CD14-positive monocyte (primary cell): ENCODE results near the gene CPA1. TPM values are rescaled to one million over a fixed set of nuclear protein-coding genes. Genes with fewer than 3 reads are reported as not detected.
A peak's percentile ranks its signal among the peaks of the same experiment; 100 is the strongest.
"Not testable (repeated sequence)": the region's sequence is repeated elsewhere in the genome, so short reads cannot be mapped to it uniquely, and the experiment has no call there.

ENCODE experiments used
- DNase-seq, 3 donors: peaks; one replicate each; pipeline ENCODE4 v3.0.0-alpha.2; 2011 to 2022
- H2AFZ ChIP-seq: 2 replicates; pipeline ENCODE4 v1.6.0; 2012; ENCODE audit warnings: mild to moderate bottlenecking, low read depth, low read length, inconsistent platforms; ENCODE audit not compliant: insufficient read depth, poor library complexity, severe bottlenecking
- H3K27ac ChIP-seq, 2 donors: 1 replicate in 1 of 2; 2 replicates in 1 of 2; pipeline ENCODE4 v1.5.1; 2012 to 2013; ENCODE audit warnings: low read length in 2 of 2, control low read depth in 1 of 2, inconsistent platforms in 1 of 2, low read depth in 1 of 2, mild to moderate bottlenecking in 1 of 2
- H3K27me3 ChIP-seq, 2 donors: one replicate each; pipeline versions ENCODE4 v1.6.0 to v1.6.1; 2011 to 2013; ENCODE audit warnings: low read length in 2 of 2; ENCODE audit not compliant: control insufficient read depth in 2 of 2, insufficient read depth in 2 of 2
- H3K36me3 ChIP-seq, 2 donors: replicated peaks in 1 of 2; 1 replicate in 1 of 2; 2 replicates in 1 of 2; pipeline versions ENCODE4 v1.5.1 to v1.6.1; 2012 to 2013; ENCODE audit warnings: low read length in 2 of 2, control low read depth in 1 of 2, inconsistent platforms in 1 of 2, mild to moderate bottlenecking in 1 of 2; ENCODE audit not compliant: insufficient read depth in 2 of 2, control insufficient read depth in 1 of 2
- H3K4me1 ChIP-seq, 2 donors: 1 replicate in 1 of 2; 2 replicates in 1 of 2; pipeline versions ENCODE4 v1.5.1 to v1.6.1; 2012 to 2013; ENCODE audit warnings: low read length in 2 of 2, control low read depth in 1 of 2, inconsistent platforms in 1 of 2, mild to moderate bottlenecking in 1 of 2, moderate library complexity in 1 of 2; ENCODE audit not compliant: insufficient read depth in 2 of 2, control insufficient read depth in 1 of 2
- H3K4me2 ChIP-seq: replicated peaks from 2 replicates; pipeline ENCODE3; 2012; ENCODE audit warnings: low read length, moderate library complexity, mild to moderate bottlenecking; ENCODE audit not compliant: poor library complexity, severe bottlenecking; ENCODE audit errors: extremely low read depth
- H3K4me3 ChIP-seq, 3 experiments: fragments of 200-600 bp in 1 of 3; sonication (generic) in 1 of 3; replicated peaks in 1 of 3; 1 replicate in 2 of 3; 2 replicates in 1 of 3; pipeline ENCODE4 v1.5.1; 2011 to 2013; ENCODE audit warnings: low read length in 3 of 3, mild to moderate bottlenecking in 3 of 3, control low read depth in 2 of 3, low read depth in 2 of 3, inconsistent platforms in 1 of 3, moderate library complexity in 1 of 3
- H3K79me2 ChIP-seq: 2 replicates; pipeline ENCODE4 v1.6.0; 2012; ENCODE audit warnings: mild to moderate bottlenecking, control low read depth, inconsistent platforms, low read length, moderate library complexity; ENCODE audit not compliant: insufficient read depth
- H3K9ac ChIP-seq: 2 replicates; pipeline ENCODE4 v1.6.0; 2017; ENCODE audit warnings: low read length, mild to moderate bottlenecking; ENCODE audit not compliant: insufficient read depth, poor library complexity, severe bottlenecking
- H3K9me3 ChIP-seq, 2 donors: replicated peaks in 1 of 2; 1 replicate in 1 of 2; 2 replicates in 1 of 2; pipeline versions ENCODE4 v1.5.1 to v1.6.1; 2012 to 2013; ENCODE audit warnings: low read length in 2 of 2, control low read depth in 1 of 2; ENCODE audit not compliant: control insufficient read depth in 1 of 2, insufficient read depth in 1 of 2
- H4K20me1 ChIP-seq: 2 replicates; pipeline ENCODE4 v1.6.0; 2012; ENCODE audit warnings: mild to moderate bottlenecking, low read length, control low read depth, moderate library complexity; ENCODE audit not compliant: insufficient read depth
- H3K27ac Mint-ChIP-seq, 7 donors: one replicate each; pipeline ENCODE4 v1.8.0; 2020; ENCODE audit warnings: mild to moderate bottlenecking in 7 of 7, mixed read lengths in 7 of 7, moderate library complexity in 6 of 7, inconsistent platforms in 2 of 7
- H3K27me3 Mint-ChIP-seq, 3 donors: one replicate each; pipeline ENCODE4 v1.8.0; 2021 to 2022; ENCODE audit warnings: low read depth in 3 of 3, mild to moderate bottlenecking in 3 of 3, mixed read lengths in 3 of 3, moderate library complexity in 3 of 3, inconsistent platforms in 1 of 3
- H3K36me3 Mint-ChIP-seq, 2 donors: one replicate each; pipeline ENCODE4 v1.8.0; 2020; ENCODE audit warnings: mixed read lengths in 2 of 2, inconsistent platforms in 1 of 2, mild to moderate bottlenecking in 1 of 2
- H3K4me1 Mint-ChIP-seq: one replicate; pipeline ENCODE4 v1.8.0; 2020; ENCODE audit warnings: mild to moderate bottlenecking, mixed read lengths
- H3K4me3 Mint-ChIP-seq, 2 donors: one replicate each; pipeline ENCODE4 v1.8.0; 2020; ENCODE audit warnings: mild to moderate bottlenecking in 2 of 2, mixed read lengths in 2 of 2, moderate library complexity in 1 of 2
- H3K9me3 Mint-ChIP-seq, 7 donors: one replicate each; pipeline ENCODE4 v1.8.0; 2020 to 2022; ENCODE audit warnings: mixed read lengths in 7 of 7, mild to moderate bottlenecking in 6 of 7, moderate library complexity in 6 of 7, inconsistent platforms in 2 of 7
- CTCF ChIP-seq: fragments of 200-600 bp; IDR thresholded peaks from one replicate; pipeline ENCODE4 v1.8.0; 2022; ENCODE audit warnings: antibody characterized with exemption, mild to moderate bottlenecking
- WGBS: methylation state at CpG from one replicate; pipeline ENCODE4 v1.1.5; 2013; ENCODE audit warnings: missing lambda C conversion rate; ENCODE audit not compliant: insufficient coverage; 5-methylcytosine and 5-hydroxymethylcytosine counted together
- intact Hi-C, 2 donors: fragments of 100-400 bp; cut with micrococcal nuclease; formaldehyde crosslinking; loops; one replicate each; pipeline versions ENCODE4 v1.15.0 to v1.15.1; 2023
- polyA plus RNA-seq, 3 donors: library from polyadenylated mRNA; depleted of rRNA in 1 of 3; unstranded in 2 of 3; stranded (reverse) in 1 of 3; fragments of 300-500 nt in 2 of 3; fragments of >200 nt in 1 of 3; fragmentation: Illumina TruSeq in 2 of 3; gene quantifications; 1 replicate in 2 of 3; 2 replicates in 1 of 3; pipeline ENCODE4 v1.2.3, GENCODE V29; 2012 to 2021

The CPA1 gene
- polyA plus RNA-seq, 3 donors, result not detected

DNA sequence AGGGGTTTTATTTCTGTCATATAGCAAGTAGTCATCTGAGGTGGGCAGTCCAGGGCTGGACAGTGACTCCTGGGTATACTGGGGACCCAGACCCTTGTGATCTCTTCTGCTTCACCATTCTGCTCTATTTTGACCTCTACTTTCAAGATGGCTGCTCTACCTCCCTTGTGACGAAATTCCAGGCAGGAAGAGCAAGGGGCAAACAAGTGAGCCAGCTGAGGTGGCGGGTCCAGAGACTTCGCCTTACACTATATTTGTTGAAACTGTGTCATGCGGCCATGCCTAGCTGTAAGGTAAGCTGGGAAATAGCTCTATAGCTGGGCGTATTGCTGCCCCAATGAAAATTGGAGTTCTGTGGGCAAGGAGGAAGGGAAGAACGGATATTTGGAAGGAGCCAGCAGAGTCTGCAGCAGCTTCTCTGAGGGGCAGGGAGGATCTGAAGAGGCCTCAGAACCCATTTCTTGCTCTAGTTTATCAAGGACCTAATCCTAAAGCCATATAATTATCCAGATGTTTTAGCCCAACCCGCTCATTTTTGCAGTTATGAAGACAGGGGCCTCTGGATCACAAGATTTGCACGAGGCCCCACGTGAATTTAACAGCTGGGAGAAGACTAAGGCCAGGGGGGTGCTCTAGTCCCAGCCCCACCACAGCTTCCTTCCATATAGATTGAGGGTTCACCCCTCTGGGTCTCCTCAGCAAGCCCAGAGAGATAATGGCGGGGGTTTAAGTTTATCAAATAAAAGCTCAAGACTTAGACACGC is 7.7 kb upstream of the CPA1 start:
- Histone ChIP-seq H3K4me3 (no peak overlapping the region), H3K4me2 (no peak overlapping the region), H3K9me3 (peaks cover 5 to 17% of the 10 kb centered on the region in 2 donors), H2AFZ (peak overlapping the region; percentile 11), H4K20me1 (no peaks in the 10 kb centered on the region), H3K9ac (no peak overlapping the region), H3K36me3 (no peaks in the 10 kb centered on the region), H3K27me3 (no peaks in the 10 kb centered on the region), H3K4me1 (peaks cover 9 to 12% of the 10 kb centered on the region in 2 donors), H3K27ac (no peak overlapping the region), H3K79me2 (no peaks in the 10 kb centered on the region)
- no peaks in the 10 kb centered on the region for H3K36me3 Mint-ChIP-seq
- H3K4me1 Mint-ChIP-seq, result peaks cover 12% of the 10 kb centered on the region
- H3K27me3 Mint-ChIP-seq, result peaks cover 0 to 3% (median 2%) of the 10 kb centered on the region in 3 donors
- 74% methylated on average over 8 of the region's 11 CpGs for WGBS
- intact Hi-C loops, result no loop called here
- no peak for DNase-seq
- H3K9me3 Mint-ChIP-seq, result peaks cover 7 to 21% (median 12%) of the 10 kb centered on the region in 7 donors
- H3K4me3 Mint-ChIP-seq, result no peak overlapping the region
- TF ChIP-seq CTCF, result no peak
- no peak overlapping the region for H3K27ac Mint-ChIP-seq

- H3K9me3 ChIP-seq, result peaks cover 5 to 18% of the 10 kb centered on the region in 2 donors
- no peak overlapping the region for H3K4me3 ChIP-seq
- no peak for DNase-seq
- 96% methylated on average over 5 of the region's 6 CpGs for WGBS
- Mint-ChIP-seq H3K4me3 (no peak overlapping the region), H3K4me1 (peaks cover 4% of the 10 kb centered on the region), H3K36me3 (no peaks in the 10 kb centered on the region), H3K27me3 (peaks cover 0 to 6% (median 5%) of the 10 kb centered on the region in 3 donors), H3K9me3 (peaks cover 7 to 21% (median 13%) of the 10 kb centered on the region in 7 donors), H3K27ac (no peak overlapping the region)
- intact Hi-C loops, result no loop called here
- no peak for TF ChIP-seq CTCF
- no peaks in the 10 kb centered on the region for H3K27me3 ChIP-seq
- no peak overlapping the region for H3K9ac ChIP-seq
- H3K79me2 ChIP-seq, result no peaks in the 10 kb centered on the region
- H3K4me2 ChIP-seq, result no peak overlapping the region
- no peaks in the 10 kb centered on the region for H3K36me3 ChIP-seq
- H3K27ac ChIP-seq, result no peak overlapping the region
- peaks cover 3 to 4% of the 10 kb centered on the region in 2 donors for H3K4me1 ChIP-seq
- no peaks in the 10 kb centered on the region for H4K20me1 ChIP-seq
- H2AFZ ChIP-seq, result no peak overlapping the region
Observed at GRCh38 chr7:130374507-130374906, 5.8 kb upstream of the CPA1 start.

DNA sequence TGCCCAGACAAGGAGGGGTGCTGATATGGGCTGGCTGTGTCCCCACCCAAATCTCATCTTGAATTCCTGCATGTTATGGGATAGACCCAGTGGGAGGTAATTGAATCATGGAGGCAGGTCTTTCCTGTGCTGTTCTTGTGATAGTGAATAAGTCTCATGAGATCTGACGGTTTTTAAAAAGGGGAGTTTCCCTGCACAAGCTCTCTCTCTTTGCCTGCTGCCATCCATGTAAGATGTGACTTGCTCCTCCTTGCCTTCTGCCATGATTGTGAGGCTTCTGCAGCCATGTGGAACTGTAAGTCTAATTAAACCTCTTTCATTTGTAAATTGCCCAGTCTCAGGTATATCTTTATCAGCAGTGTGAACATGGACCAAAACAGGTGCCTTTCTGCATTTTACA is 3.8 kb upstream of the CPA1 start:
- H3K27ac Mint-ChIP-seq, H3K4me3 Mint-ChIP-seq, H3K36me3 Mint-ChIP-seq, H3K4me1 ChIP-seq, DNase-seq, H3K36me3 ChIP-seq, H3K27ac ChIP-seq, H3K79me2 ChIP-seq, intact Hi-C loops, H3K4me1 Mint-ChIP-seq, H3K27me3 Mint-ChIP-seq, H3K27me3 ChIP-seq, H2AFZ ChIP-seq, H3K4me2 ChIP-seq, H4K20me1 ChIP-seq, H3K9ac ChIP-seq, H3K4me3 ChIP-seq: not testable (repeated sequence)
- peaks cover 7 to 23% (median 13%) of the 10 kb centered on the region in 7 donors for H3K9me3 Mint-ChIP-seq
- peaks cover 5 to 18% of the 10 kb centered on the region in 2 donors for H3K9me3 ChIP-seq
- 67% methylated on average over 1 of the region's 1 CpG for WGBS
